22Rv1 (cell line): ENCODE measurements around the gene U2AF2.

Source experiments
- ZFX ChIP-seq: fragments of 450-650 bp; IDR thresholded peaks from 2 replicates; pipeline ENCODE4 v1.6.1; 2017; ENCODE audit warnings: antibody characterized with exemption, borderline replicate concordance
- TF ChIP-seq, protein P1 (sequence below): fragments of 450-650 bp; IDR thresholded peaks from 2 replicates; pipeline ENCODE4 v1.5.1; 2017; ENCODE audit warnings: mild to moderate bottlenecking

DNA sequence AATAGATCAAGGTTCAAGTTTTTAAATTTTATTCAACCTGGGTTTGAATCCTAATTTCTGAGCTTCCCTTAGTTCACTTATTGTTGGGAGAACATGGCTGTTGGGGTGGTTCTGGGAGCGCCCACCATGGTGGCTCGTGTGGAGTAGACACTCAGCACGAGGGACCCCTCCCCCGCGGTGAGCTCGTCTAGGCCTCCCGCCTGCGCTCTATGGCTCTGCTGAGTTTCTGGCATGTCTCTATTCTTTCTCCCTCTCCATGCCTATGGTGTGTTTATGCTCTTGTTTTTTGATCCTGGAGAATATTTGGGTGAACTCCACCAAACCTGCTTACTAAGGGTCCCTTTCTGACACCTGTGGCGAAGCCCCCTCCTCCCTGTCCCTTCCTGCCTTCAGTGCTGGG is 18.6 kb downstream of the U2AF2 start:
- TF ChIP-seq, protein P1, sequence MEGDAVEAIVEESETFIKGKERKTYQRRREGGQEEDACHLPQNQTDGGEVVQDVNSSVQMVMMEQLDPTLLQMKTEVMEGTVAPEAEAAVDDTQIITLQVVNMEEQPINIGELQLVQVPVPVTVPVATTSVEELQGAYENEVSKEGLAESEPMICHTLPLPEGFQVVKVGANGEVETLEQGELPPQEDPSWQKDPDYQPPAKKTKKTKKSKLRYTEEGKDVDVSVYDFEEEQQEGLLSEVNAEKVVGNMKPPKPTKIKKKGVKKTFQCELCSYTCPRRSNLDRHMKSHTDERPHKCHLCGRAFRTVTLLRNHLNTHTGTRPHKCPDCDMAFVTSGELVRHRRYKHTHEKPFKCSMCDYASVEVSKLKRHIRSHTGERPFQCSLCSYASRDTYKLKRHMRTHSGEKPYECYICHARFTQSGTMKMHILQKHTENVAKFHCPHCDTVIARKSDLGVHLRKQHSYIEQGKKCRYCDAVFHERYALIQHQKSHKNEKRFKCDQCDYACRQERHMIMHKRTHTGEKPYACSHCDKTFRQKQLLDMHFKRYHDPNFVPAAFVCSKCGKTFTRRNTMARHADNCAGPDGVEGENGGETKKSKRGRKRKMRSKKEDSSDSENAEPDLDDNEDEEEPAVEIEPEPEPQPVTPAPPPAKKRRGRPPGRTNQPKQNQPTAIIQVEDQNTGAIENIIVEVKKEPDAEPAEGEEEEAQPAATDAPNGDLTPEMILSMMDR, result no peak
- no peak for TF ChIP-seq ZFX
